Subcutaneous abdominal adipose tissue (tissue), 5 donors: ENCODE measurements around the gene ATP11B.
A peak's percentile ranks its signal among the peaks of the same experiment; 100 is the strongest.

ENCODE experiments used
- H3K27ac ChIP-seq: one replicate; pipeline ENCODE4 v1.7.0; 2013; ENCODE audit warnings: low read depth, mild to moderate bottlenecking, inconsistent platforms, low read length, moderate library complexity
- H3K27me3 ChIP-seq, 5 donors: one replicate each; pipeline ENCODE4 v1.7.0; 2013; ENCODE audit warnings: low read length in 5 of 5, inconsistent platforms in 1 of 5; ENCODE audit not compliant: control insufficient read depth in 5 of 5, insufficient read depth in 4 of 5
- H3K36me3 ChIP-seq, 5 donors: one replicate each; pipeline ENCODE4 v1.7.0; 2013; ENCODE audit warnings: low read length in 5 of 5; ENCODE audit not compliant: control insufficient read depth in 5 of 5, insufficient read depth in 5 of 5
- H3K4me1 ChIP-seq, 5 donors: one replicate each; pipeline ENCODE4 v1.7.0; 2013; ENCODE audit warnings: low read length in 5 of 5, mild to moderate bottlenecking in 3 of 5, moderate library complexity in 1 of 5; ENCODE audit not compliant: control insufficient read depth in 5 of 5, insufficient read depth in 5 of 5
- H3K4me3 ChIP-seq, 5 donors: one replicate each; pipeline ENCODE4 v1.7.0; 2013; ENCODE audit warnings: low read length in 5 of 5, low read depth in 1 of 5
- H3K9ac ChIP-seq, 5 donors: one replicate each; pipeline ENCODE4 v1.7.0; 2013; ENCODE audit warnings: low read length in 5 of 5, mild to moderate bottlenecking in 4 of 5, moderate library complexity in 3 of 5
- H3K9me3 ChIP-seq, 5 donors: one replicate each; pipeline ENCODE4 v1.7.0; 2013; ENCODE audit warnings: low read length in 5 of 5; ENCODE audit not compliant: control insufficient read depth in 5 of 5
- donor health status: healthy.
- donor health status: healthy.
- donor health status: healthy.
- donor health status: healthy.
- donor health status: healthy.

The ATP11B gene

DNA sequence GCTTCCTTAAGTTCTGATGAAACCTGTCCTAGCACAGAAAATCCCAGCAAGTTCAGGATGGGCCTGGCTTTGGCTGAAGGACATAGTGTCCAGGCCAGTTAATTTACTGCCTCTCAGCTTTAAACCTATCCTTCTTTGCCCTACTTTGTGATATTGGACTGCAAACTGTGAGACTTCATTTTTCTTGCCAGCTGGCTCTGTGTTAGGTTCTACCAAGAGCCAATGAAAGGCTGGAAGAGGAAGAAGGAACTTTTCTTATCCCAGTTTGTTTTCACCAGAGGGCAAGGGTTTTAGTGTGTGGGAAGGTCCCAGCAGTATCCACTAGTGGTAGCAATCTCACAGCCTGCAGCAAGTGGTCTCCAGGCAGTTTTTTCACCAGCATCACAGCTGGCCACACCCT is 168.9 kb downstream of the ATP11B start:
- Histone ChIP-seq H3K27ac (peak overlapping the region; percentile 59), H3K36me3 (peaks cover 0 to 5% (median 2%) of the 10 kb centered on the region in 5 donors), H3K4me3 (no peak overlapping the region), H3K27me3 (no peaks in the 10 kb centered on the region), H3K9ac (peak overlapping the region in 1 of 5 donors; percentile 46), H3K9me3 (no peaks in the 10 kb centered on the region), H3K4me1 (peaks cover 3 to 34% (median 30%) of the 10 kb centered on the region in 5 donors)

DNA sequence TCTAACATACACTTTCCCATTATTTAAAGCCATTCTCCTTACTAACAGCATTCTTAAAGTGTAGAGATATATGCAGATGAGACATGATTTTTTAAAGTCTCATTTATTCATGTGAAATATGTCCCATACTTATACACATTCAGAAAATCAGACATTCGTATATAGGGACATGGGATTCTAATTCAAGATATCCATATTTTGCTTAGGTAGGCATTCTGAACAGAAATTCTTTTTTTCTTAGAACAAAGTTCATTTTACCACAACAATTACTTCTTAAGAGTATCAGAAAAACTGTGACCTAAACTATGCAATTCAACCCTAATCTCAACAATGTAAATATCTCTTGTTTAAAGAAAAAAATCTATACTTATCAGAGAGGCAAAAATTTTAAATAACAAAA is 170.9 kb downstream of the ATP11B start:
- Histone ChIP-seq H3K36me3 (no peaks in the 10 kb centered on the region), H3K27me3 (no peaks in the 10 kb centered on the region), H3K9me3 (no peaks in the 10 kb centered on the region), H3K27ac (no peak overlapping the region), H3K4me3 (no peak overlapping the region), H3K4me1 (peaks cover 3 to 43% (median 27%) of the 10 kb centered on the region in 5 donors), H3K9ac (no peak overlapping the region)

DNA sequence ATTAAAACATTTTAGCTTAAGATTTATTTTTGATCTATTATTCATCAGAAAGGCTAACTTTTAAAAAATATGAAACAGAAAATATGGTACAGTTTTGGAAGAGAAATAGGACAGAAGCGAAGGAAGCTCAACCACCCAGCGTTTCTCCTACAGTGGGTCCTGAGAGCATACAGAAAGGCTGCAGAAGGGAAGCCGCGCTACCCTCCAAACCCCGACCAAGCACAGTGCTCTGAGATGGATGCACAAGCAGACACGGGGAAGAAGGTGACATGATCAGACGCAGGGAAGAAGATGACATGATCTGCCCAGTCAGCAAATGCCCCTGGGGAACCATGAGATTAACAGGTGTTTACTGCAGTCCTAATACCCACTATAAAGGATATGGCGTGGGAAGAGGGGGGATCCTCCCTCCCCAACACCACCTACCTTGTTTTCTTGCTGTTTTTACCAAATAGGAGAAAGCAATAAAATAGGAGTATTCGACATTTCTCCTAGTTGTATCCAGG is 172.6 kb downstream of the ATP11B start:
- H3K27me3 ChIP-seq: no peaks in the 10 kb centered on the region
- peaks cover 3 to 42% (median 19%) of the 10 kb centered on the region in 5 donors for H3K4me1 ChIP-seq
- H3K9me3 ChIP-seq: no peaks in the 10 kb centered on the region
- no peaks in the 10 kb centered on the region for H3K36me3 ChIP-seq
- H3K9ac ChIP-seq: peak overlapping the region in 1 of 5 donors; percentile 24
- H3K4me3 ChIP-seq: no peak overlapping the region
- H3K27ac ChIP-seq: no peak overlapping the region

DNA sequence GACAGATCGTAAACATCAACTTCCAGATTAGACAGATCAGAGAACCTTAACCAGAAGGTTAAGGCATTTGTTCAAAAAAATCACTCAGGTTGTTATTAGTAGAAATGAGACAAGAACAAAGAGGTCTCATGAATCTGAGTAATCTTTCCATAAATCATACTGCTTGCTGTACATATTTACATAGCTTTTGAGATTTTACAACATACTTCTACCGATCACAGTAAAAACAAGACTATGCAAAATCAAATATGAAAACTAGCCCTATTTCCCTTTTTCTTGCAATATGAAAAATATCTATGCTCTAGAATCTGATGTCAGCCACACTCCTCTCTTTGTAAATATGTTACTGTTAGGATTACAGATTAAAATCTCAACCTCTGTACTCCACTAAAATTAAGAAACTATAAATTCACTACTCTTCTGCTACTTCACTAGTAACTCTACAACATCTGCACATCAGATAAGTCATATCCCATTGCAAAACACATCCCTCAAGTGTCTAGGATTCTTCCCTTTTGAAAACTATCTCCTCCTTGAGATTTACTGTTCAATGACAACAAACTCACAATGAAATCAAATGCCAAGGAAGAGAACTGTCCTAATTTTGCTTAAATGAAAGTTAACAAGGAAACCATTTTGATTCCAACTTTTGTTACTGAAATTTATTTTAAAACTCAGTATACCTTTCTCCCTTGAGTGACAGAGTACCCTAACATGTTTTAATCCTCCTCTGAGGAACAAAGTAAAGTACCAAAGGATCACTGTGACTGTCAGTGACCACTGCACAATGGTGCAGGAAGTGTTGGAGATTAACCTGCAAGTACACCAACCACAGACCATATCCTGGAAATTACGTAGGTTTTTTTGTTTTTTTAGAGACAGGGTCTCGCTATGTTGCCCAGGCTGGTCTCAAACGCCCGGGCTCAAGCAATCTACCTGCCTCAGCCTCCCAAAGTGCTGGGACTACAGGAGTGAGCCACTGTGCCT is 174.2 kb downstream of the ATP11B start:
- Histone ChIP-seq H3K27ac (no peak overlapping the region), H3K9me3 (no peaks in the 10 kb centered on the region), H3K36me3 (no peaks in the 10 kb centered on the region), H3K27me3 (no peaks in the 10 kb centered on the region), H3K4me3 (no peak overlapping the region), H3K9ac (no peak overlapping the region), H3K4me1 (peaks cover 3 to 32% (median 9%) of the 10 kb centered on the region in 5 donors)

DNA sequence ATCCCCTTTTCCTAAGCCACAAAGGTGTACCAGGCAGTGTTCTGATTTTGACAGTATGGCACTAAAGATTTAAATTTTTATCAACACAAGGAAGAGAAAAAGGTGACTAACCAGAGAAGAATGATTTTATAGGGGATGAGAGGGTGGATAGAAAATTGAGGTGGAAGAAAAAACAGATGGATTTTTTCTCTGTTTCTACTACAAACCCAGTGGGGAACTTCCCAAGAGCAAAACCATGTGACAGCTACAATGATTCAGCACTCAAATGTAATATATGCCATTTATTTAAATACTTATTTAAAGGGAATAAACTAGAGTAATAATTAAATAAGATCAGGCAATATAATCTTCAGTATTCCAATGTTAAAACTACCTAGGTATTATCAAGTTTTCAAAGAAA is 176.0 kb downstream of the ATP11B start:
- Histone ChIP-seq H3K4me1 (peaks cover 3 to 31% (median 9%) of the 10 kb centered on the region in 5 donors), H3K9me3 (no peaks in the 10 kb centered on the region), H3K4me3 (no peak overlapping the region), H3K27ac (no peak overlapping the region), H3K27me3 (no peaks in the 10 kb centered on the region), H3K9ac (no peak overlapping the region), H3K36me3 (no peaks in the 10 kb centered on the region)

DNA sequence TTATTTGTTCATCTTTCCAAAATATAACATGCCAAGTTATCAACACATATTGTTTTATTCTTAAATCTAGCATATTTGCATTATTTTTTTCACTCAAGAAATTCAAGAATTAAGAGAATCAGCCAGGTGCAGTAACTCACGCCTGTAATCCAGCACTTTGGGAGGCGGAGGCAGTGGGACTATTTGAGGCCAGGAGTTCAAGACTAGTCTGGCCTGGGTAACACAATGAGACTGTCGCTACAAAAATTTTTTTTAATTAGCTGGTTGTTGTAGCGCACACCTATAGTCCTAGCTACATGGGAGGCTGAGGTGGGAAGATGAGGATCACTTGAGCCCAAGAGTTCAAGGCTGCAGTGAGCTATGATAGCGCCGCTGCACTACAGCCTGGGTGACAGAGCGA is 176.5 kb downstream of the ATP11B start:
- Histone ChIP-seq H3K36me3 (no peaks in the 10 kb centered on the region), H3K4me3 (no peak overlapping the region), H3K27ac (no peak overlapping the region), H3K4me1 (peaks cover 3 to 31% (median 9%) of the 10 kb centered on the region in 5 donors), H3K27me3 (no peaks in the 10 kb centered on the region), H3K9me3 (no peaks in the 10 kb centered on the region), H3K9ac (no peak overlapping the region)

DNA sequence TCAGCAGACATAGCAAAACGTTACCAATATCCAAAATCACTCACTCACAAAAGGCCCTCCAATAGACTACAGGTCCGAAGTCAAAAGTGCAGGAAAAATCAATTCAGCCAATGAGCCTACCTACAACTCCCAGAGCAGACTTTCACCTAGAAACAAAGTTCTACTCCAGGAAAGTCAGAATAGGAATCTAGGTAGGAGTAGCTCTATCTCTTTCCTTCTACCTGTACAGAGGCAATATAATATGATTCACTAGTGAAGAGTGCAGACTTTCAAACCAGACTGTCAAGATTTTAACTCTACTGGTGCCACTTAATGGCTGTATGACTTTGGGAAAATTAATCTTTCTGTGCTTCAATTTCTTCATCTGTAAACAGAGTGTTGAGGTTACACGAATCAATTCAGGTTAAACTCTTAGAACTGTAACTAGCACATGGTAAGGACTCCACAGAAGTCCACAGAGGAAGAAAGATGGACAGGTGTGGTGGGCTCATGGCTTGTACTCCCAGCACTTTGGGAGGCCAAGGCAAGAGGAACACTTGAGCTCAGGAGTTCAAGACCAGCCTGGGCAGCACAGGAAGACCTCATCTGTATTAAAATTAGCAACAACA is 177.6 kb downstream of the ATP11B start:
- H3K36me3 ChIP-seq: no peaks in the 10 kb centered on the region
- no peaks in the 10 kb centered on the region for H3K27me3 ChIP-seq
- H3K27ac ChIP-seq: no peak overlapping the region
- peaks cover 2 to 28% (median 6%) of the 10 kb centered on the region in 5 donors for H3K4me1 ChIP-seq
- H3K9ac ChIP-seq: no peak overlapping the region
- H3K9me3 ChIP-seq: no peaks in the 10 kb centered on the region
- no peak overlapping the region for H3K4me3 ChIP-seq
